GM12872 (cell line): ENCODE measurements around the gene ACSM4.

ENCODE experiments used
- TF ChIP-seq, protein P1 (sequence below): IDR thresholded peaks from 3 replicates; pipeline ENCODE4 v1.5.1; 2011; ENCODE audit warnings: low read depth, mild to moderate bottlenecking, low read length, moderate library complexity; ENCODE audit not compliant: insufficient read depth

The ACSM4 gene

DNA sequence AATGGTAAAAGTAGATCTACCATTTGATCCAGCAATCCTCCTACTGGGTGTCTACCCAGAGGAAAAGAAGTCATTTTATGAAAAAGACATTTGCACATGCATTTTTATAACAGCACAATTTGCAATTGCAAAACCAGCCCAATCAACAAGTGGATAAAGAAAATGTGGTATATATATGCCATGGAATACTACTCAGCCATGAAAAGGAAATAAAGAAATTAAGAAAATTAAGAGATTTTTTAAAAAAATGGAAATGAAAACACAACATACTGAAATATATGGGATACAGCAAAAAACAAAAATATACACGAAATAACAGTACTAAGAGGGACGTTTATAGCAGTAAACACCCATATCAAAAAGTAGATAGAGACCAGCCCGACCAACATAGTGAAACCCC, 58.9 kb downstream of the ACSM4 start:
- TF ChIP-seq, protein P1, sequence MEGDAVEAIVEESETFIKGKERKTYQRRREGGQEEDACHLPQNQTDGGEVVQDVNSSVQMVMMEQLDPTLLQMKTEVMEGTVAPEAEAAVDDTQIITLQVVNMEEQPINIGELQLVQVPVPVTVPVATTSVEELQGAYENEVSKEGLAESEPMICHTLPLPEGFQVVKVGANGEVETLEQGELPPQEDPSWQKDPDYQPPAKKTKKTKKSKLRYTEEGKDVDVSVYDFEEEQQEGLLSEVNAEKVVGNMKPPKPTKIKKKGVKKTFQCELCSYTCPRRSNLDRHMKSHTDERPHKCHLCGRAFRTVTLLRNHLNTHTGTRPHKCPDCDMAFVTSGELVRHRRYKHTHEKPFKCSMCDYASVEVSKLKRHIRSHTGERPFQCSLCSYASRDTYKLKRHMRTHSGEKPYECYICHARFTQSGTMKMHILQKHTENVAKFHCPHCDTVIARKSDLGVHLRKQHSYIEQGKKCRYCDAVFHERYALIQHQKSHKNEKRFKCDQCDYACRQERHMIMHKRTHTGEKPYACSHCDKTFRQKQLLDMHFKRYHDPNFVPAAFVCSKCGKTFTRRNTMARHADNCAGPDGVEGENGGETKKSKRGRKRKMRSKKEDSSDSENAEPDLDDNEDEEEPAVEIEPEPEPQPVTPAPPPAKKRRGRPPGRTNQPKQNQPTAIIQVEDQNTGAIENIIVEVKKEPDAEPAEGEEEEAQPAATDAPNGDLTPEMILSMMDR: no peak

DNA sequence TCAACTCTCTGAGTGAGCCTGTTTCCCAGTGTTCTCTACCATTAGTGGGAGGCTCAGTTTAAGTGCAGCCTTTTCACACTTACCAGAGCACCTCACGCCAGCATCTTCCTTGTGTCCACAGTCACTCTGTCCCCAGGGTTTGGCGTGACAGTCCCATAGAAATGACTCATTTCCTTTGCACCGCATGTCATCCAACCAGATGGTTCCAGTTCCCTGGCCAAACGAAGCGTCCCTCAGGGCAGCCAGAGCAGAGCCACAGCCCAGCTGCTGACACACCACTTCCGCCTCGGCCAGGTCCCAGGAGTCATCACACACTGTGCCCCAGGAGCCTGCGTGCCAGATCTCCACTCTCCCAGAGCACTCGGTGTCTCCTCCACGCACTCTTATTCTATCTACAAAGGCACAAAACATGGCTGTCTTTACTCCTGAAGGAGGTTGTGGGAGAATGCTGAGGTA, 65.4 kb downstream of the ACSM4 start:
- TF ChIP-seq, protein P1: no peak

DNA sequence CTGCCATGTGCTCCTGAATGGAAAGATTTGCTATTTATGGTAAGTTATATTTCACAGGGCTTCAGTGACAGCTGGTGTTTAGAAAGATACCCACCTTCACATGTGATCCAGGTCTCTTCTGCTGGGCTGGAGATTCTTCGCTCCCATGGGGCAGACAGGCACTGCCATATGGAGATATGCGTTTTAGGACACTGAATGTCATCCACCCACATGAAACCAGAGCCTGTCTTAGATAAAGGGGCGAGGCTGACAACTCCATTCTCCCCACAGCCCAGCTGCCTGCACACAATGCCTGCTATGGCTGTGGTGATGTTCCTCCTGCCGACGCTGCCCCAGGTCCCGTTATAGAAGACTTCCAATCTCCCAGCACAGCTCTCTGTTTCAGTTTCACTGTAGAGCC, 69.4 kb downstream of the ACSM4 start:
- TF ChIP-seq, protein P1: no peak

DNA sequence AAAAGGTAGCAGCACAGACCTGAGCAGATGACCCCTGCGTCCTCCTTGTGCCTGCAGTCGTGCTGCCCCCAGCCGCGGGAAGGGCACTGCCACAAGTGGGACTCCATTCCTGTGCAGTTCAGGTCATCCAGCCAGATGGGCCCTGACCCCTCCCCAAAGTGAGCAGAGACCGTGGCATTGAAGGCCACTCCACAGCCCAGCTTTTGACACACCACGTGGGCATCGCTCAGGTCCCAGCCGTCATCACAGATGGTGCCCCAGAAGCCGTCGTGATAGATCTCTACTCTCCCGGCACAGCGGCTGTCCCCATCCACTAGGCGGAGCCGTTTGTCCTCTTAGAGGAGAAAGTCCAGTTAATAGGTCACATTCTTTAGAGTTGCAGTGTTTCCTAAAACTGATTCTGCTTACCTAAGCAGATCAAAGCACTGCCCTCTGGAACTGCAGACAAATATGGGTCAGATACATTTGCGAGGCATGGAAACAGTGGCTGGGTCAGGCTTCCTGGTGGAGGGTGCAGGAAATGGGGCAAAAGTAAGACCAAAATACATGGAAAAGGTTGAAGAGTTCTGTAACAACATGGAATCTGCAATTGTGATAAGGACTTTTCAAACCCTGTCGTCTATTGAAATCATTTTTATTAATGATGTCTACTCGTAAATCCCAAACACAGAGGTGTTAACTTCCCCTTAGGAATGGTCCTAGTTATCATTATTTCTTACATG, 70.7 kb downstream of the ACSM4 start:
- TF ChIP-seq, protein P1: peak; percentile 78

DNA sequence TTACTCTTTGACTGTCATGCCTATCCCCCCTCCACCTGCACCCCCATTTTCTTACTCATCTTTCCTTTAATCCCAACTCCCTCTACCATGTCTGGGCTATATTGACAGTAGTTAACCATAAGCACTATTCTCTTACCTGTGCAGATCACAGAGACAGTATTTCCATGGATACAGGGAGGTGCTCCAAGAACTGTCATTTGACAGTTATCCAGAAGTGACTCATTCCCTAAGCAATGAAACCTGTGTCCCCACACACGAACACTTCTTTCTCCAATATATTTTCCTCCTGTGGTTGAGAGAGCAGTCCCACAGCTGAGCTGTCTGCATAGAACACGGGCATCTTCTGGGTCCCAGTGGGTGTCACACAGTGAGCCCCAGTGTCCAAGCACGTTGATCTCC, 71.3 kb downstream of the ACSM4 start:
- TF ChIP-seq, protein P1: no peak

DNA sequence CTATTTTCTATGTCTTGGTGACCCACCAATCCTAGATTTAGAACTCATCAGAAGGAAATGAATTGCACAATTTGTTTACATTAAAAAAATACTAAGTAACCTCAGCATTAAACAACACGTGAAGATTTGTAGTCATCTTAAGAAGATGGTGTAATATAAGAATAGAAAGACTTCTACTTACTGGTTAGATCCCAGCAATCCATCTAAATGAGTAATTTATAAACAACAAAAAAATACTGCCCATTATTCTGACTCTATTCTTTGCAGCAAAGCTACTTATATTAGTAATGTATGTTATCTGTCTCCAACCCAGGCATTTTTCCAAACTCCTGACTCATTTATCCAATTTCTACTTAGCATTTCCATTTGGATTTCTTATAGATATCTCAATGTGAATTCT, 72.3 kb downstream of the ACSM4 start:
- TF ChIP-seq, protein P1: no peak
